Measurements from ENCODE around the gene PCDHA7. TPM values are rescaled to one million over a fixed set of nuclear protein-coding genes. Genes with fewer than 3 reads are reported as not detected.
A peak's percentile ranks its signal among the peaks of the same experiment; 100 is the strongest.
"Not testable (repeated sequence)": the region's sequence is repeated elsewhere in the genome, so short reads cannot be mapped to it uniquely, and the experiment has no call there.

Gene PCDHA7
- total and polyA plus RNA-seq, 12 donors = 0.16 to 1.2 (median 0.22) TPM; not detected in 2

DNA sequence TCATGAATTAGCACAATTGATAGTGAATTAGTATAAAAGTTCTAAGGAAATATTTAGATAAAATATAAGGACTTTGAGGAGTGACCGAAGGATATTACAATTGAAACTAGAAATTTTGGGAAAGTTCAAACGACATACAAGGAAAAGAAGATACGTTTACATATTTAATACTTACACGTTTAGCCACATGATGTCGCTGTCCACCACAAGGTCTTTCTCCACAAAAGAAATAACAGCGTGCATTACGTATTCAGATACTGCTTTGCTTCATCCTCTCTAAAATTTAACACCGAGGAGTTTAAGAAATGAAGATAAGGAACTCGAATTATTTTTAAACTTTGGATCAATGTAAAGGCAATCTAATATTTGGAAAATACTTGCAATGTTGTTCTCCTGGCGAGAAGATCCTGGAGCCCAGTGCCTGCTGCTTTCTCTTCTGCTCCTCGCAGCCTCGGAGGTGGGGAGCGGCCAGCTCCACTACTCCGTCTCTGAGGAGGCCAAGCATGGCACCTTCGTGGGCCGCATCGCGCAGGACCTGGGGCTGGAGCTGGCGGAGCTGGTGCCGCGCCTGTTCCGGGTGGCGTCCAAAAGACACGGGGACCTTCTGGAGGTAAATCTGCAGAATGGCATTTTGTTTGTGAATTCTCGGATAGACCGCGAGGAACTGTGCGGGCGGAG is 33.1 kb upstream of the PCDHA7 start, which contains the start of gene PCDHA3:
Gene PCDHA3, plus strand, starts transcription at position 242 of the 678 bp plus-strand sequence.
- Histone ChIP-seq H3K27me3 (no peaks in the 10 kb centered on the region), H3K4me1 (replicated peaks in 1 of 2) (no peaks in the 10 kb centered on the region), H3K27ac (no peak within 1 kb of the TSS), H3K4me3 (peak within 1 kb of the TSS in 1 of 4 donors; percentile 1), H3K9me3 (replicated peaks in 1 of 3) (peaks cover 3 to 17% (median 13%) of the 10 kb centered on the region in 3 donors), H3K36me3 (replicated peaks in 1 of 2) (no peaks in the 10 kb centered on the region)
- no peak for TF ChIP-seq POLR2A (IDR thresholded peaks at IDR 0.05)
- TF ChIP-seq, protein P1, sequence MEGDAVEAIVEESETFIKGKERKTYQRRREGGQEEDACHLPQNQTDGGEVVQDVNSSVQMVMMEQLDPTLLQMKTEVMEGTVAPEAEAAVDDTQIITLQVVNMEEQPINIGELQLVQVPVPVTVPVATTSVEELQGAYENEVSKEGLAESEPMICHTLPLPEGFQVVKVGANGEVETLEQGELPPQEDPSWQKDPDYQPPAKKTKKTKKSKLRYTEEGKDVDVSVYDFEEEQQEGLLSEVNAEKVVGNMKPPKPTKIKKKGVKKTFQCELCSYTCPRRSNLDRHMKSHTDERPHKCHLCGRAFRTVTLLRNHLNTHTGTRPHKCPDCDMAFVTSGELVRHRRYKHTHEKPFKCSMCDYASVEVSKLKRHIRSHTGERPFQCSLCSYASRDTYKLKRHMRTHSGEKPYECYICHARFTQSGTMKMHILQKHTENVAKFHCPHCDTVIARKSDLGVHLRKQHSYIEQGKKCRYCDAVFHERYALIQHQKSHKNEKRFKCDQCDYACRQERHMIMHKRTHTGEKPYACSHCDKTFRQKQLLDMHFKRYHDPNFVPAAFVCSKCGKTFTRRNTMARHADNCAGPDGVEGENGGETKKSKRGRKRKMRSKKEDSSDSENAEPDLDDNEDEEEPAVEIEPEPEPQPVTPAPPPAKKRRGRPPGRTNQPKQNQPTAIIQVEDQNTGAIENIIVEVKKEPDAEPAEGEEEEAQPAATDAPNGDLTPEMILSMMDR (IDR thresholded peaks at IDR 0.05) = no peak
- intact Hi-C loops (cut with DNase I) = no loop called here
- no peak for DNase-seq
- WGBS, 4 donors = 12 to 20% (median 14%) methylated on average over 13 to 29 of the region's 29 CpGs

DNA sequence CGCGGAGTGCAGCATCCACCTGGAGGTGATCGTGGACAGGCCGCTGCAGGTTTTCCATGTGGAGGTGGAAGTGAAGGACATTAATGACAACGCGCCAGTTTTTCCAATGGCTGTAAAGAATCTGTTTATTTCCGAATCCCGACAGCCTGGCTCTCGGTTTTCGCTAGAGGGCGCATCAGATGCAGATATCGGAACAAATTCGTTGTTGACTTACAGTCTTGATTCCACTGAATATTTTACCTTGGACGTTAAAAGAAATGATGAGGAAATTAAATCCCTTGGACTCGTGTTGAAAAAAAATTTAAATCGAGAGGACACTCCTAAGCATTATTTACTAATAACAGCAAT is 32.6 kb upstream of the PCDHA7 start:
- Histone ChIP-seq H3K27ac (no peak overlapping the region), H3K4me1 (replicated peaks in 1 of 2) (no peaks in the 10 kb centered on the region), H3K4me3 (peak overlapping the region in 1 of 4 donors; percentile 1), H3K9me3 (replicated peaks in 1 of 3) (peaks cover 3 to 17% (median 8%) of the 10 kb centered on the region in 3 donors), H3K36me3 (replicated peaks in 1 of 2) (no peaks in the 10 kb centered on the region), H3K27me3 (no peaks in the 10 kb centered on the region)
- no peak for TF ChIP-seq POLR2A (IDR thresholded peaks at IDR 0.05)
- TF ChIP-seq, protein P1 (IDR thresholded peaks at IDR 0.05) = no peak
- WGBS, 4 donors = 8 to 26% (median 14%) methylated on average over 12 to 16 of the region's 16 CpGs
- intact Hi-C loops (cut with DNase I) = no loop called here
- DNase-seq = no peak

DNA sequence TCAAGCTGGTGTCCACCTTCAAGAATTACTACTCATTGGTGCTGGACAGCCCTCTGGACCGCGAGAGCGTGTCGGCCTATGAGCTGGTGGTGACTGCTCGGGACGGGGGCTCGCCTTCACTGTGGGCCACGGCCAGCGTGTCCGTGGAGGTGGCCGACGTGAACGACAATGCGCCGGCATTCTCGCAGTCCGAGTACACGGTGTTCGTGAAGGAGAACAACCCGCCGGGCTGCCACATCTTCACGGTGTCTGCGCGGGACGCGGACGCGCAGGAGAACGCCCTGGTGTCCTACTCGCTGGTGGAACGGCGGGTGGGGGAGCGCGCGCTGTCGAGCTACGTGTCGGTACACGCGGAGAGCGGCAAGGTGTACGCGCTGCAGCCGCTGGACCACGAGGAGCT is 31.7 kb upstream of the PCDHA7 start:
- DNase-seq; H3K4me1 ChIP-seq (replicated peaks in 1 of 2); H3K27ac ChIP-seq; H3K4me3 ChIP-seq; H3K27me3 ChIP-seq; H3K36me3 ChIP-seq (replicated peaks in 1 of 2); intact Hi-C loops (cut with DNase I): not testable (repeated sequence)
- WGBS, 4 donors = 32 to 66% (median 39%) methylated on average over 5 to 45 of the region's 45 CpGs
- H3K9me3 ChIP-seq (replicated peaks in 1 of 3) = peaks cover 0 to 17% (median 3%) of the 10 kb centered on the region in 3 donors

DNA sequence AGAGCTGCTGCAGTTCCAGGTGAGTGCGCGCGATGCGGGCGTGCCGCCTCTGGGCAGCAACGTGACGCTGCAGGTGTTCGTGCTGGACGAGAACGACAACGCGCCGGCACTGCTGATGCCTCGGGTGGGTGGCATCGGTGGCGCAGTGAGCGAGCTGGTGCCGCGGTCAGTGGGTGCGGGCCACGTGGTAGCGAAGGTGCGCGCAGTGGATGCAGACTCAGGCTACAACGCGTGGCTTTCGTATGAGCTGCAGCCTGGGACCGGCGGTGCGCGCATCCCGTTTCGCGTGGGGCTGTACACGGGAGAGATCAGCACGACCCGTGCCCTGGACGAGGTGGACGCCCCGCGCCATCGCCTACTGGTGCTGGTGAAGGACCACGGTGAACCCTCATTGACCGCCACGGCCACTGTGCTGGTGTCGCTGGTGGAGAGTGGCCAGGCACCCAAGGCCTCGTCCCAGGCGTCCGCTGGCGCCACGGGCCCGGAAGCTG is 31.2 kb upstream of the PCDHA7 start:
- Histone ChIP-seq H3K27ac (no peak overlapping the region), H3K4me3 (no peak overlapping the region), H3K27me3 (no peaks in the 10 kb centered on the region), H3K9me3 (replicated peaks in 1 of 3) (peaks cover 0 to 17% (median 3%) of the 10 kb centered on the region in 3 donors), H3K4me1 (replicated peaks in 1 of 2) (no peaks in the 10 kb centered on the region), H3K36me3 (replicated peaks in 1 of 2) (no peaks in the 10 kb centered on the region)
- WGBS, 4 donors = 32 to 75% (median 41%) methylated on average over 11 to 53 of the region's 53 CpGs
- TF ChIP-seq, protein P1 (IDR thresholded peaks at IDR 0.05) = no peak
- TF ChIP-seq POLR2A (IDR thresholded peaks at IDR 0.05) = no peak
- no peak for DNase-seq
- intact Hi-C loops (cut with DNase I) = no loop called here

Data from adrenal gland (tissue), 12 donors.